Trophoblast cell (in vitro differentiated cells and primary cell): ENCODE results near the gene EML6.

Source experiments
- DNase-seq, 2 donors: peaks; one replicate each; pipeline ENCODE4 v3.0.0-alpha.2; 2016
- H2AFZ ChIP-seq: 2 replicates; pipeline ENCODE4 v1.6.1; 2013; ENCODE audit warnings: low read length, moderate library complexity, mild to moderate bottlenecking; ENCODE audit not compliant: insufficient read depth, poor library complexity
- H2AK5ac ChIP-seq: 2 replicates; pipeline ENCODE4 v1.6.1; 2013; ENCODE audit warnings: mild to moderate bottlenecking, low read length
- H2BK120ac ChIP-seq: 2 replicates; pipeline ENCODE4 v1.6.1; 2013; ENCODE audit warnings: low read length, mild to moderate bottlenecking, moderate library complexity; ENCODE audit not compliant: insufficient read depth, poor library complexity
- H2BK12ac ChIP-seq: 2 replicates; pipeline ENCODE4 v1.6.1; 2013; ENCODE audit warnings: mild to moderate bottlenecking, low read length, moderate library complexity
- H2BK5ac ChIP-seq: 2 replicates; pipeline ENCODE4 v1.6.1; 2013; ENCODE audit warnings: low read length, low read depth, moderate library complexity, mild to moderate bottlenecking; ENCODE audit not compliant: poor library complexity
- H3K14ac ChIP-seq: 2 replicates; pipeline ENCODE4 v1.6.1; 2013; ENCODE audit warnings: mild to moderate bottlenecking, low read length
- H3K18ac ChIP-seq: 2 replicates; pipeline ENCODE4 v1.6.1; 2013; ENCODE audit warnings: mild to moderate bottlenecking, low read length
- H3K23ac ChIP-seq: 2 replicates; pipeline ENCODE4 v1.6.1; 2013; ENCODE audit warnings: low read length
- H3K27ac ChIP-seq: 2 replicates; pipeline ENCODE4 v1.5.1; 2013; ENCODE audit warnings: low read depth, mild to moderate bottlenecking, inconsistent platforms, low read length, moderate library complexity
- H3K27me3 ChIP-seq: 2 replicates; pipeline ENCODE4 v1.6.1; 2013; ENCODE audit warnings: inconsistent platforms, mild to moderate bottlenecking, low read length, moderate library complexity; ENCODE audit not compliant: insufficient read depth
- H3K36me3 ChIP-seq, 2 experiments: 1 replicate in 1 of 2; 2 replicates in 1 of 2; pipeline ENCODE4 v1.6.1; 2013; ENCODE audit warnings: low read length in 2 of 2, mild to moderate bottlenecking in 2 of 2, moderate library complexity in 1 of 2; ENCODE audit not compliant: insufficient read depth in 2 of 2, control insufficient read depth in 1 of 2
- H3K4ac ChIP-seq: 2 replicates; pipeline ENCODE4 v1.6.1; 2013; ENCODE audit warnings: low read depth, mild to moderate bottlenecking, low read length, moderate library complexity
- H3K4me1 ChIP-seq, 2 experiments: 1 replicate in 1 of 2; 2 replicates in 1 of 2; pipeline ENCODE4 v1.6.1; 2013; ENCODE audit warnings: low read length in 2 of 2, mild to moderate bottlenecking in 2 of 2, moderate library complexity in 1 of 2; ENCODE audit not compliant: insufficient read depth in 2 of 2, control insufficient read depth in 1 of 2
- H3K4me2 ChIP-seq: 2 replicates; pipeline ENCODE4 v1.6.1; 2013; ENCODE audit warnings: inconsistent platforms, mild to moderate bottlenecking, low read length, moderate library complexity
- H3K4me3 ChIP-seq: 2 replicates; pipeline ENCODE4 v1.5.1; 2013; ENCODE audit warnings: mild to moderate bottlenecking, low read depth, low read length, inconsistent platforms
- H3K79me1 ChIP-seq: one replicate; pipeline ENCODE4 v1.6.1; 2013; ENCODE audit warnings: low read length
- H3K79me2 ChIP-seq: 2 replicates; pipeline ENCODE4 v1.6.1; 2013; ENCODE audit warnings: low read length, mild to moderate bottlenecking; ENCODE audit not compliant: control insufficient read depth, insufficient read depth, poor library complexity
- H3K9ac ChIP-seq: 2 replicates; pipeline ENCODE4 v1.6.1; 2013; ENCODE audit warnings: mild to moderate bottlenecking, low read length
- H3K9me3 ChIP-seq: 2 replicates; pipeline ENCODE4 v1.6.1; 2013; ENCODE audit warnings: low read depth, mild to moderate bottlenecking, control low read depth, inconsistent platforms, low read length; ENCODE audit not compliant: insufficient read depth
- H4K12ac ChIP-seq: 2 replicates; pipeline ENCODE4 v1.6.1; 2013; ENCODE audit warnings: low read depth, mild to moderate bottlenecking, low read length, moderate library complexity
- H4K8ac ChIP-seq: 2 replicates; pipeline ENCODE4 v1.6.1; 2013; ENCODE audit warnings: low read depth, mild to moderate bottlenecking, low read length, moderate library complexity
- H4K91ac ChIP-seq: one replicate; pipeline ENCODE4 v1.6.1; 2013; ENCODE audit warnings: low read depth, mild to moderate bottlenecking, low read length, moderate library complexity
- WGBS: extraction: QIAGEN DNeasy Blood & Tissue Kit; methylation state at CpG from one replicate; pipeline ENCODE4 v1.1.7; 2013; ENCODE audit warnings: missing lambda C conversion rate; ENCODE audit not compliant: insufficient read length, insufficient coverage; ENCODE audit errors: extremely low coverage; 5-methylcytosine and 5-hydroxymethylcytosine counted together

Gene EML6

DNA sequence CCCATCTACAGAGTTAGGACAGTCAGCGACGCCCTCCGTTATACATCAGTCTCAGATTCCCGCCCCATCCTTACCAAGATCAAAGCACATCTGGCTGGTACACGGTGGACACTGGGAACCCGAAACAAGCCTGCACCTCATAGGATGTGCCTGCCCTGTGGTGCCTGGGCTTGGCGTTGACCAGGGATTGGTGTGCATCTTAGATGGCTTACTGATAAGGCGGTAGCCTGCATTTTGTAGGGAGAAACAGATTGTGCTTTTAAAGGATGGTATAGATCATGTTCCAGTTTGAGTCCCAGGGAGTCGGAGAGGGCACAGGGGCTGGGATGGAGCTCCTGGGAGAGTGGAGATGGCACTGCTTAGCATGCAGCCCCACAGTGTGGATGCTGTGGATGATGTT lies 108.0 kb downstream of the EML6 start:
- no peak overlapping the region for H2BK120ac ChIP-seq
- no peaks in the 10 kb centered on the region for H3K79me1 ChIP-seq
- no peak overlapping the region for H3K23ac ChIP-seq
- DNase-seq = no peak
- no peak overlapping the region for H4K91ac ChIP-seq
- H2BK12ac ChIP-seq = no peak overlapping the region
- no peaks in the 10 kb centered on the region for H3K4me1 ChIP-seq
- H3K4me3 ChIP-seq = no peak overlapping the region
- H3K27me3 ChIP-seq = no peaks in the 10 kb centered on the region
- no peak overlapping the region for H3K18ac ChIP-seq
- no peak overlapping the region for H2BK5ac ChIP-seq
- no peak overlapping the region for H3K9ac ChIP-seq
- no peak overlapping the region for H2AFZ ChIP-seq
- H3K9me3 ChIP-seq = no peaks in the 10 kb centered on the region
- H4K12ac ChIP-seq = no peak overlapping the region
- H2AK5ac ChIP-seq = no peak overlapping the region
- WGBS = no CpG with 5 or more reads among the region's 9 CpGs
- H3K36me3 ChIP-seq = no peaks in the 10 kb centered on the region
- H3K79me2 ChIP-seq = no peaks in the 10 kb centered on the region
- H3K27ac ChIP-seq = no peak overlapping the region
- H3K14ac ChIP-seq = no peak overlapping the region
- no peak overlapping the region for H3K4ac ChIP-seq
- H4K8ac ChIP-seq = no peak overlapping the region
- no peak overlapping the region for H3K4me2 ChIP-seq

DNA sequence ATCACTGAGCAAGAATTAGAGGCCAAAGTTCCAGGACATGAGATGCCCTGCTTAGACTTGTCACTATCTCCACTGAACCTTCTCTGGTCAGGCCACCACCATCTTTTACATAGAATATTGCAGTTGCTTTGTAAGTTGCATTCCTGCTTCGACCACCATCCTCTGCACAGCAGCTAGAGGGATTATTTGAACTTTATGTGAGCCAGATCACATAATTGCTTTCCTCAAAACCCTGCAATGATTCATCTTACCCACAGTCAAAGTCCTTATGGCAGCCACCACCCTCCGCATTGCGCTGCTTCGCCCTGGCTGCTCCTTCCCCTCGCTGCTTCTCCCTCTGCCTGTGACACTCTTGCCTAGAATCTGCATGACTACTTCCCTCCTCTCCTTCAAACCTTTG lies 111.3 kb downstream of the EML6 start:
- H3K79me1 ChIP-seq = no peaks in the 10 kb centered on the region
- WGBS = no CpG with 5 or more reads among the region's 5 CpGs
- no peak overlapping the region for H3K23ac ChIP-seq

DNA sequence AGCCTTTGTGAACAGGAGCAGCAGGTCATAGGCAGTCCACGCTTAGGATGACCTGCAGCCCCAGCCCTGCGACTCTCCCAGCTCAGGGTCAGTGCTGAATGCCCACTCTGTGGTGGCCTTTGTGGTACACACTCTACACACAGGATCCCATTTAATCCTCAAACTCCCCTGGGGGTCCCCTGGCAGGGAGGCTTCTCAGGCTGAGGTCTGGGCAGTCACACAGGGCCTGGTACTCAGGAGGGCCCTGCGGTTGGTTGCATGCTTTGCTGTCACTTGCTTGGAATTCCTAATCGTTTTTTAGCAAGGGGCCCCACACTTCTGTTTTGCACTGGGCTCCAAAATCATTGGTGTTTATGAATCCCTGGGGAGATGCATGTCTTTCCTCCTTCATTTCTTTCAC lies 113.0 kb downstream of the EML6 start:
- no peak overlapping the region for H3K4me3 ChIP-seq
- no peak overlapping the region for H3K27ac ChIP-seq
- no peaks in the 10 kb centered on the region for H3K9me3 ChIP-seq
- H2BK5ac ChIP-seq = no peak overlapping the region
- no peaks in the 10 kb centered on the region for H3K4me1 ChIP-seq
- no peaks in the 10 kb centered on the region for H3K36me3 ChIP-seq
- no peaks in the 10 kb centered on the region for H3K27me3 ChIP-seq
- H3K9ac ChIP-seq = no peak overlapping the region
- no peak overlapping the region for H2BK12ac ChIP-seq
- H2BK120ac ChIP-seq = no peak overlapping the region
- no peak overlapping the region for H2AFZ ChIP-seq
- no peak overlapping the region for H3K4ac ChIP-seq
- no peaks in the 10 kb centered on the region for H3K79me2 ChIP-seq
- H4K8ac ChIP-seq = no peak overlapping the region
- H3K79me1 ChIP-seq = no peaks in the 10 kb centered on the region
- H3K4me2 ChIP-seq = no peak overlapping the region
- WGBS = no CpG with 5 or more reads among the region's 4 CpGs
- H3K23ac ChIP-seq = no peak overlapping the region
- H2AK5ac ChIP-seq = no peak overlapping the region
- no peak overlapping the region for H3K14ac ChIP-seq
- H4K12ac ChIP-seq = no peak overlapping the region
- H4K91ac ChIP-seq = no peak overlapping the region
- no peak overlapping the region for H3K18ac ChIP-seq
- DNase-seq = no peak

More for the DNA sequence above, 111.3 kb downstream of the EML6 start:
- Histone ChIP-seq H3K27me3 (no peaks in the 10 kb centered on the region), H3K9me3 (no peaks in the 10 kb centered on the region), H2AK5ac (no peak overlapping the region), H3K4me3 (no peak overlapping the region), H3K27ac (no peak overlapping the region), H3K4me2 (no peak overlapping the region), H3K14ac (no peak overlapping the region), H4K8ac (no peak overlapping the region), H3K18ac (no peak overlapping the region), H3K9ac (no peak overlapping the region), H2AFZ (no peak overlapping the region), H2BK120ac (no peak overlapping the region), H2BK12ac (no peak overlapping the region), H3K4me1 (no peaks in the 10 kb centered on the region), H3K79me2 (no peaks in the 10 kb centered on the region), H3K36me3 (no peaks in the 10 kb centered on the region), H4K12ac (no peak overlapping the region), H4K91ac (no peak overlapping the region), H2BK5ac (no peak overlapping the region), H3K4ac (no peak overlapping the region)
- DNase-seq = peak in 1 of 2 donors; percentile 24

- Histone ChIP-seq H3K9me3 (no peaks in the 10 kb centered on the region), H2BK12ac (no peak overlapping the region), H2AK5ac (no peak overlapping the region), H3K27ac (no peak overlapping the region), H3K23ac (no peak overlapping the region), H3K4me3 (no peak overlapping the region), H3K79me1 (no peaks in the 10 kb centered on the region), H4K12ac (no peak overlapping the region), H2BK120ac (no peak overlapping the region), H3K4me2 (no peak overlapping the region), H4K91ac (no peak overlapping the region), H3K4me1 (no peaks in the 10 kb centered on the region), H2AFZ (no peak overlapping the region), H3K9ac (no peak overlapping the region), H3K14ac (no peak overlapping the region), H3K79me2 (no peaks in the 10 kb centered on the region), H3K18ac (no peak overlapping the region), H3K27me3 (no peaks in the 10 kb centered on the region), H4K8ac (no peak overlapping the region), H2BK5ac (no peak overlapping the region), H3K4ac (no peak overlapping the region), H3K36me3 (no peaks in the 10 kb centered on the region)
- DNase-seq = peak; percentile 57 to 82
- no CpG with 5 or more reads among the region's 4 CpGs for WGBS
These were observed 115.1 kb downstream of the EML6 start for GRCh38 chr2:54838585-54839035.
